IgD-negative memory B cell (primary cell): Measurements from ENCODE around the gene RNF6. TPM values are rescaled to one million over a fixed set of nuclear protein-coding genes. Genes with fewer than 3 reads are reported as not detected.
"Not testable (repeated sequence)": the region's sequence is repeated elsewhere in the genome, so short reads cannot be mapped to it uniquely, and the experiment has no call there.

Experiments used
- H3K27ac Mint-ChIP-seq, 3 donors: one replicate each; pipeline ENCODE4 v1.8.0; 2020 to 2022; ENCODE audit warnings: mild to moderate bottlenecking in 3 of 3, mixed read lengths in 3 of 3, moderate library complexity in 1 of 3
- H3K27me3 Mint-ChIP-seq: one replicate; pipeline ENCODE4 v1.8.0; 2021; ENCODE audit warnings: mixed read lengths
- H3K36me3 Mint-ChIP-seq: one replicate; pipeline ENCODE4 v1.8.0; 2020; ENCODE audit warnings: mild to moderate bottlenecking, mixed read lengths
- H3K4me1 Mint-ChIP-seq, 3 donors: one replicate each; pipeline ENCODE4 v1.8.0; 2020 to 2022; ENCODE audit warnings: mixed read lengths in 3 of 3, mild to moderate bottlenecking in 1 of 3
- H3K4me3 Mint-ChIP-seq, 4 donors: one replicate each; pipeline ENCODE4 v1.8.0; 2020 to 2022; ENCODE audit warnings: mild to moderate bottlenecking in 4 of 4, mixed read lengths in 4 of 4, moderate library complexity in 3 of 4
- H3K9me3 Mint-ChIP-seq, 3 donors: one replicate each; pipeline ENCODE4 v1.8.0; 2020 to 2021; ENCODE audit warnings: mixed read lengths in 3 of 3, mild to moderate bottlenecking in 1 of 3
- polyA plus RNA-seq: library from polyadenylated mRNA; unstranded; fragments of 300-500 nt; fragmentation: Illumina TruSeq; gene quantifications from one replicate; pipeline ENCODE4 v1.2.3, GENCODE V29; 2021

Gene RNF6
- 52.7 TPM for polyA plus RNA-seq

DNA sequence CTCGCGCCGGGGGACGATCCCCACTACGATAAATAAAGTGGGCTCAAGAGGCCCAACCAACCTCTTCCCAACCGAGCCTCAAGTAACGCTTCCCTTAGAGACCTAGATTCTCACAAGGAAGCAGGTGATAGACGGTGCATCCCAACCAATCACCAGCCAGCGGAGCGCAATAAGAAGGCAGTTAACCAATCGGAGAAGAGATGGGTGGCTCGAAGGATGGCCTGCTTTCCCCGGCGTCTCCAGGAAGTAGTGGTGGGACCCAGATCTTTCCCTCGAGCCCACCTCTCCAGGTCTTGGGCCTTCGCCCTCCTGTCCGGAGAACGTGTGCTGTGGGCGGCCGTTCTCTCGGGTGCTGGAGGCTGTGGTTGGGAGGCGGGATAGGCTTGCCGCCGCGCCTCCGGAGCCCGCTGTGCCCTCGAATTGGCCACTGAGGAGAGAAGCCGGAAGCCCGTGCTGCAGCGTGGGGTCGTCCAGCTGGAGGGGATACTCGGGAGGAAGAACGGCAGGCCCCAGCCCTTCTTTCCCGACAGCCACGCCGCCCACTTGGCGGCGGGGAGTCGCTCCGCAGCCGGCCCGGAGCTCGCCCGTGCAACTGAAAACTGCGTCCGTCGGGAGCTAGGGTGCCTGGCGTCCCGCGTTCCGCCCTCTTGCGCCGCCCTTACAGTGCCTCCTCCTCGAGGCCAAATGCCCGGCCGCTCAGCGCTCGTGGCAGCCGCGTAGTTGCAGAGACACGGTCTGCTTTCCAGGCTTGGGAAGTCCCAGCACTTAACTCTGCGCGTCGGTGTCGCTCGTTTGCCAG, at the start of gene RNF6:
TSS of gene RNF6 (minus strand) at position 594 of the 799 bp plus-strand sequence. CDS start 2,665 bp downstream, outside the sequence.
- peaks cover 7% of the 10 kb centered on the region for H3K36me3 Mint-ChIP-seq
- H3K9me3 Mint-ChIP-seq, result no peaks in the 10 kb centered on the region
- H3K27me3 Mint-ChIP-seq, result no peaks in the 10 kb centered on the region
- H3K27ac Mint-ChIP-seq, result peak within 1 kb of the TSS; percentile 81 to 100 (median 96)
- peaks cover 13 to 28% (median 18%) of the 10 kb centered on the region in 3 donors for H3K4me1 Mint-ChIP-seq
- peak within 1 kb of the TSS; percentile 95 to 100 (median 98) for H3K4me3 Mint-ChIP-seq

- Mint-ChIP-seq H3K4me3 (no peak overlapping the region), H3K4me1 (peaks cover 9 to 26% (median 18%) of the 10 kb centered on the region in 3 donors), H3K9me3 (no peaks in the 10 kb centered on the region), H3K27ac (no peak overlapping the region), H3K27me3 (no peaks in the 10 kb centered on the region), H3K36me3 (no peaks in the 10 kb centered on the region)
Measured at GRCh38 chr13:26270707-26271106, 48.6 kb upstream of the RNF6 start.

- H3K4me3 Mint-ChIP-seq, result no peak overlapping the region
- H3K9me3 Mint-ChIP-seq, result peaks cover 2 to 4% (median 2%) of the 10 kb centered on the region in 3 donors
- H3K4me1 Mint-ChIP-seq, result peaks cover 9 to 33% (median 32%) of the 10 kb centered on the region in 3 donors
- peaks cover 2% of the 10 kb centered on the region for H3K36me3 Mint-ChIP-seq
- H3K27ac Mint-ChIP-seq, result no peak overlapping the region
- H3K27me3 Mint-ChIP-seq, result no peaks in the 10 kb centered on the region
Measured at GRCh38 chr13:26266311-26266710, 44.2 kb upstream of the RNF6 start.

DNA sequence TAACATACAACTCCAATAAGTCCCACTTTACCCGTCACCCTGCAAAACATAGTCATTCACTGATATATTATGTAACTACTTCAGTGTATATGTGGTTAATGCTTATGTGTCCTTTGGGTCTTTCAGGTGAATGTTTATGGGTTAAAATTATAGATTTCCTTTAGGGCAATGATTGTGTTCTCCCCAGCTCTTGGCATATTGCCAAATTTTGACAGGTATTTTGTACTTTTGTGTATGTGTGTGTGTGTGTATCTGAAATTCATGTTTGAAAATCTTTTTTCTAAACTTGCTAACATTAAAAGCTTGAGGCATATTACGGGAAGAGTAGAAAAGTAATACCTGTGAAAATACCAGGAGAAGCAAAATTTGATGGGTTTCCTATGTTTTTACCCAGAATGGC, 40.0 kb upstream of the RNF6 start:
- H3K4me3 Mint-ChIP-seq, result no peak overlapping the region
- H3K27ac Mint-ChIP-seq, result no peak overlapping the region
- H3K27me3 Mint-ChIP-seq, result no peaks in the 10 kb centered on the region
- H3K36me3 Mint-ChIP-seq, result peaks cover 2% of the 10 kb centered on the region
- H3K4me1 Mint-ChIP-seq, result peaks cover 13 to 29% (median 26%) of the 10 kb centered on the region in 3 donors
- H3K9me3 Mint-ChIP-seq, result peaks cover 2 to 4% (median 2%) of the 10 kb centered on the region in 3 donors

DNA sequence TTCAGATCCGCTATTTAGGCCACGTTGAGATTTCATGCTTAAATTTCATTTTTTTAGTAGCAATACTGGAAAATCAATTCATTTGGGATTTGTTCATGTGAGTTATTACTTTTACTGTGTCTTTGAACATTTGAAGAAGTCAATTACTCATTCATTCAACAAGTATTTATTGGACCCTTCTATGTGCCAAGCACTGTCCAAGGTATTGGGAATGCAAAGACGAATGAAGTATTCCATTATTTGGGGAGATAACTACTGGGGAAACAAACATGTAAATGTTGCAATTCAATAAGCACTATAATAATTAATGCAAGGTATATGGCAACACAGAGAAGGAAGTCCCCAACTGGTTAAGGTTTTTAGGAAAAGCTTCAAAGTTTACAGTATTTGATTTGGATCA, 37.5 kb upstream of the RNF6 start:
- Mint-ChIP-seq H3K27me3 (no peaks in the 10 kb centered on the region), H3K36me3 (peaks cover 2% of the 10 kb centered on the region), H3K27ac (no peak overlapping the region), H3K4me1 (peaks cover 24 to 33% (median 32%) of the 10 kb centered on the region in 3 donors), H3K4me3 (no peak overlapping the region), H3K9me3 (peaks cover 1 to 2% (median 2%) of the 10 kb centered on the region in 3 donors)

DNA sequence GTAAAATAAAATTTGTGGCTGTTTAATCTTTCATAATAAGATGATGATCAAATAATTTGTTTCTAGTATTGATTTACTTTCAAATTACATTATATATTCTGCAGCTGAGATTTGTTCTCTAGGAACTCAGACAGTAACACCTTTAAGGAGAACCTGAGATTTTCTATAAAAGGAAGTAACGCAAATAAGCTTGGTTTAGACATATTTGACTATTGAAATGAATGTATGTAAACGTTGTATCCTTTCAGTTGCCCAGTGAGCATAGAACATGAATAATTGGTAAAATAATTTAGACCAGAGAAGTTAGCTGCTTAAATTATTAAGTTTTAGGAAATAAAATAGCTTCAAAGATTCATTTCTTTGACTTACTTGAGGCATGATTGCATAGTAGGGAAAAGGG, 34.9 kb upstream of the RNF6 start:
- peak overlapping the region in 2 of 4 donors; percentile 40 to 63 for H3K4me3 Mint-ChIP-seq
- H3K9me3 Mint-ChIP-seq, result no peaks in the 10 kb centered on the region
- peaks cover 1% of the 10 kb centered on the region for H3K36me3 Mint-ChIP-seq

GRCh38 chr13:26255691-26256277, 33.7 kb upstream of the RNF6 start:
- Mint-ChIP-seq H3K9me3 (no peaks in the 10 kb centered on the region), H3K4me1 (peaks cover 26 to 34% (median 30%) of the 10 kb centered on the region in 3 donors), H3K36me3 (peaks cover 1% of the 10 kb centered on the region)

More for the DNA sequence above, 34.9 kb upstream of the RNF6 start:
- Mint-ChIP-seq H3K27me3 (no peaks in the 10 kb centered on the region), H3K4me1 (peaks cover 26 to 40% (median 34%) of the 10 kb centered on the region in 3 donors), H3K27ac (no peak overlapping the region)

DNA sequence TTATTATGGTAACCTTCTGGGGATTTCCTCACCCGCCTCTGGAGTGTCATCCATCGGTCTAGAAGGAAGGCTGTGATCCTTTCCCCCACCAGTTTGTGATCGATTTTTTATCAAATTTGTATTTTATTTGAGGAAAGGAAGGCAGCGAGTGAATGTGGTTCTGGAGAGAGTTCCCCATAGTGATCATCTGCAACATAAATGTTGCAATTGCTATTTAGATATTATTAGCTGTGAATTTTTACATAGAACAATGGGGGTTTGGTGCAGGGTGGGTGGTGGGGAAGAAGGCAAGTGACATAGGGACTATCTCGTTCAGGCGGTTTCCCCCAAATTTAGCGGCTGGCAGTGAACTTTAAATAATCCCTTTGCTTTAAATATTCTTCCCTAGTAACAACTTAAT, 33.0 kb upstream of the RNF6 start:
- H3K27ac Mint-ChIP-seq, result peak overlapping the region; percentile 93 to 95 (median 93)
- H3K9me3 Mint-ChIP-seq, result no peaks in the 10 kb centered on the region
- peaks cover 2% of the 10 kb centered on the region for H3K27me3 Mint-ChIP-seq
- H3K4me1 Mint-ChIP-seq, result peaks cover 26 to 34% (median 27%) of the 10 kb centered on the region in 3 donors
- H3K4me3 Mint-ChIP-seq, result peak overlapping the region; percentile 91 to 99 (median 94)
- peaks cover 1% of the 10 kb centered on the region for H3K36me3 Mint-ChIP-seq

More at GRCh38 chr13:26255691-26256277, 33.7 kb upstream of the RNF6 start:
- H3K4me3 Mint-ChIP-seq, result peak overlapping the region; percentile 91 to 99 (median 94)
- H3K27ac Mint-ChIP-seq, result peak overlapping the region in 2 of 3 donors; percentile 93 to 95
- H3K27me3 Mint-ChIP-seq, result peaks cover 1% of the 10 kb centered on the region

DNA sequence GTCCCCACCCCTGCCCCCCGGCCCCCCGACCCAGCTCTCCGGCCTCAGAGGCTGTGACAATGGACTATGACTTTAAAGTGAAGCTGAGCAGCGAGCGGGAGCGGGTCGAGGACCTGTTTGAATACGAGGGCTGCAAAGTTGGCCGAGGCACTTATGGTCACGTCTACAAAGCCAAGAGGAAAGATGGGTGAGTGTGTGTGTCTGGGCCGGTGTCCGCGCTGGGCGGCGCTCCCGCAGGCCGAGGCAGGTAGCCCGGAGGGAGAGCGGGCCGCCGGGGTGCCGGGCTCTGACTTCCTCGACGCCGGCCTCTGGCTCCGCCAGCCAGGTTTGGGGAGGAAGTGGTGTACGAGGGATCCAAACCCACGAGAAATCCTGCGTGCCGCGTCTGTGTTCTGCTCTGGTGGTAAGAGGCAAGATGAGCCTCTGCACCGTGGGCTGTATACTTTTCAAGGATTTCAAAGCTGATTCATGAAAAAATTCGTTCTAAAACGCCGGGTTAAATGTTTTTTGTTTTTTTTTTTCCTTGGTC, 32.5 kb upstream of the RNF6 start:
- H3K36me3 Mint-ChIP-seq, result peaks cover 1% of the 10 kb centered on the region
- peak overlapping the region; percentile 93 to 95 (median 93) for H3K27ac Mint-ChIP-seq
- H3K27me3 Mint-ChIP-seq, result peaks cover 2% of the 10 kb centered on the region
- H3K4me1 Mint-ChIP-seq, result peaks cover 26 to 34% (median 27%) of the 10 kb centered on the region in 3 donors
- H3K9me3 Mint-ChIP-seq, result no peaks in the 10 kb centered on the region
- H3K4me3 Mint-ChIP-seq, result peak overlapping the region; percentile 91 to 99 (median 94)

DNA sequence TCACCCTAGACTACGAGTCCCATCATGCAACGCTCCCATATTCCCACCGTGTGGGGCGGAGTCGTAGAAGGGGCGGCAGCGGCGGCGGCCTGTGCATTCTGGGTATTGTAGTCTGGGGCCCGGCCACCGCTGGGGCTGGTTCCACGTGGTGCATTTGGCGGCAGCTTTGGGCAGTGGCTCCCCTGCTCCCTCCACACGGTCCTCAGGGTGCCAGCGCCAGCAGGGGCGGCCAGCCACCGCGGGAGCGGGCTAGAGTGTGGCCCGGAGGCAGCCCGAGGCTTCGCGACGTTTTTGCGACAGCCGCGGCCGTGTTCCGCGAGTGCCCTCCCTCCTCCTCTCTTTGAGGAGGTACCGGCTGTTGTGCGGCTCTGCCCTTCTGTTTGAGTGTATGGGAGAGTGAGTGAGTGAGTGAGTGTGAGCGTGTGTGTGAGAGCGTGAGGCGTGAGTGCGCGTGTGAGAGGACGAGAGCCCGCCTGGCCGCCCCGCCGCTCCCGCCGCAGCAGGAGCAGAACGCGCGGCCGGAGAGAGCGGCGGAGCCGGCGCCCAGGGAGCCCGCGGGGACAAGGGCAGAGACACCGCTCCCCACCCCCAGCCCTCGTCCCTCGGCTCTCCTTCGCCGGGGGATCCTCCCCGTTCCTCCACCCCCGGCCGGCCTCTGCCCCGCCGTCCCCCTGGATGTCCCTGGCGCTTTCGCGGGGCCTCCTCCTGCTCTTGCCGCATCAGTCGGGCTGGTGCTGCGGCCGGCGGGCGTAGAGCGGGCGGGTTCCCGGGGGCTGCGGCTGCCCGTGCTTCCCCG, 31.9 kb upstream of the RNF6 start, which contains the start of gene CDK8:
TSS of gene CDK8 (plus strand) at position 343 of the 796 bp plus-strand sequence. CDS start 513 bp downstream, outside the sequence.
- Mint-ChIP-seq H3K9me3 (no peaks in the 10 kb centered on the region), H3K4me1 (peaks cover 26 to 34% (median 27%) of the 10 kb centered on the region in 3 donors), H3K4me3 (peak within 1 kb of the TSS; percentile 92 to 100 (median 98)), H3K36me3 (peaks cover 1% of the 10 kb centered on the region), H3K27ac (peak within 1 kb of the TSS; percentile 94 to 96 (median 95)), H3K27me3 (peaks cover 2% of the 10 kb centered on the region)

GRCh38 chr13:26253262-26253786, 31.2 kb upstream of the RNF6 start:
- H3K4me3 Mint-ChIP-seq, result peak overlapping the region; percentile 92 to 100 (median 98)
- peaks cover 25 to 34% (median 26%) of the 10 kb centered on the region in 3 donors for H3K4me1 Mint-ChIP-seq
- H3K36me3 Mint-ChIP-seq, result peaks cover 1% of the 10 kb centered on the region
- peak overlapping the region in 2 of 3 donors; percentile 94 to 96 for H3K27ac Mint-ChIP-seq
- H3K27me3 Mint-ChIP-seq, result peaks cover 2% of the 10 kb centered on the region
- H3K9me3 Mint-ChIP-seq, result no peaks in the 10 kb centered on the region

- not testable (repeated sequence) for H3K27ac Mint-ChIP-seq, H3K27me3 Mint-ChIP-seq, H3K4me3 Mint-ChIP-seq, H3K9me3 Mint-ChIP-seq, H3K36me3 Mint-ChIP-seq
- H3K4me1 Mint-ChIP-seq, result peaks cover 21 to 29% (median 21%) of the 10 kb centered on the region in 3 donors
Measured at GRCh38 chr13:26252006-26252405, 29.9 kb upstream of the RNF6 start.

DNA sequence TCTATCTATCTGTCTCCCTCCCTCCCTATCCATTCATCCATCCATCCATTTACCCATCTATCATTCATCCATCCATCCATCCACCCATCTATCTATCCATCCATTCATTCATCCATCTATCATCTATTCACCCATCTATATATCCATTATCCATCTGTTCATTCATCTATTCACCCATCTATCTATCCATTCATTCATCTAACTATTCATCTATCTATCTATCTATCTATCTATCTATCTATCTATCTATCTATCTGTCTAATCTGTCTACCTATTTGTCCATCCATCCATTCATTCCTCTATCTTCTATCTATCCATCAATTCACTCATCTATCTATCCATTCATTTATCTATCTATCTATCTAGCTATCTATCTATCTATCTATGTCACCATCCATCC, 27.4 kb upstream of the RNF6 start:
- Mint-ChIP-seq H3K27ac (no peak overlapping the region), H3K4me3 (no peak overlapping the region), H3K9me3 (no peaks in the 10 kb centered on the region), H3K4me1 (peaks cover 4 to 8% (median 4%) of the 10 kb centered on the region in 3 donors), H3K36me3 (peaks cover 1% of the 10 kb centered on the region), H3K27me3 (peaks cover 2% of the 10 kb centered on the region)

DNA sequence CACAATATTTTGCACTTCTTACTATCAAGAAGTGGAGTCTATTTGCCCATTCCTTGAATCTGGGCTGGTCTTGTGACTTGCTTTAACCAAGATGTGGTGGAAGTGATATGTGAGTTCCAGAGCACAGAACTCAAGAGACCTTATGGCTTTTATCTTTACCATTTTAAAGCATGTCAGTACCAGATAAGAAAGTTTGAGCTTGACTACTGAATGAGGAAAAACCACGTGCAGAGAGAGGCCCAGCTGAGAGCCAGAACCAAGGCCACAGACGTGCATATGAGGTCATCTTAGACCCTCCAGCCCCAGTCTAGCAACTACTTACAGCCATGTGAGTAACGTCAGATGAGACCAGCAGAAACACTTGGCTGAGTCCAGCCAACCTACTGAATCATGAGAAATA, 25.5 kb upstream of the RNF6 start:
- Mint-ChIP-seq H3K4me3 (no peak overlapping the region), H3K9me3 (peaks cover 2 to 3% (median 3%) of the 10 kb centered on the region in 3 donors), H3K27ac (no peak overlapping the region), H3K36me3 (no peaks in the 10 kb centered on the region), H3K27me3 (peaks cover 2% of the 10 kb centered on the region), H3K4me1 (no peaks in the 10 kb centered on the region)
